ENCODE data around the gene DOCK6. TPM values are rescaled to one million over a fixed set of nuclear protein-coding genes. Genes with fewer than 3 reads are reported as not detected.

The DOCK6 gene
- total RNA-seq, 1 experiment from 2014 or later, result 33.0 TPM

DNA sequence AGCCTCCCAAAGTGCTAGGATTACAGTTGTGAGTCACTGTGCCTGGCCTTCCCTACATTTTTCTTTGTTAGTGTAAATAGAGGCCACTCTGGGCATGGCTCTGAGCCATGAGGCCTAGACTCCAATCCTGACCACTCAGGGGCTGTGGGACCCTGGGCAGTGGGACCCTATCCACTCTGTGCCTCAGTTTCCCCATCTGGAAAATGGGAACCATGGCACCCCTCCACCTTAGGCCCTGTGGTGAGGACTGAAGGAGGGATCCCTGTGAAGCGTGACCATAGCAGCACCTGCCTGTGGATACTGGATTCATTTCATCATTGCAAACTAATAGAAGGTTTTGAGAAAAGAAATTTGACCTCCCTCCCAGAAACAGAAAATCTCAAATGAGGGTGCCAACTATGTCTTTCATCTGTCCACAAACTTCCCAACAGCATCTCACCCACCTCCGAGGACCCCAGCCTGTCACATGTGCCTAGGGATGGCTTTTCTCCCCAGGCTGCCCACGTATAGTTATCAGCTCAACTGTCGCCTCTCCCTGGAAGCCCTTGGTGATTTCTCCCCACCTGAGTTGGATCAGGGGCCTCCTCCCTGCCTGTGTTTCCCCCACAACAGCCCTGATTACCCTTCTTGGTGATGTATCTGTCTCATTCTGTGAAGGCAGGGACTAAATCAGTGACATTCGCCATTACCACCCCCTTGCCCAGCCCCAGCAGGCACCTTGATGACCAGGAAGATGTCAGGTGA lies 17.3 kb downstream of the DOCK6 start:
- DNase-seq (ENCODE audit: low read depth), result no peak

DNA sequence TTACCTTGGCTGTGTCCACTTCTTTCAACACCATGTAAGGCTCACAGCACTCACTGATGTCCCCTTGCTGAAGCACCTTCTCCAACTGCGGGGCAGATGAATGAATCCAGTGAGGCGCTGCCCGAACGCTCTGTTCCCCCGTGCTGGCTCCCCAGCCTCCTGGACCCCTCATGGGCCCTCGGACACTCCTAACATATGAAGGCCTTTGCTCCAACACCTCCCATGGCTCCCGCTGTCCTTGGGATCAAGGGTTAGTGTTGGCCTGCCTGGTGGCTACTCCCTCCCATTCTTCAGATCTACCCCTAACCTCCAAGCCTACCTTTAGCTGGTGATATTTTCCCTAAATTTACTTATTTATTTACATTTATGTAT lies 18.5 kb downstream of the DOCK6 start:
- DNase-seq (ENCODE audit: low read depth), result no peak

DNA sequence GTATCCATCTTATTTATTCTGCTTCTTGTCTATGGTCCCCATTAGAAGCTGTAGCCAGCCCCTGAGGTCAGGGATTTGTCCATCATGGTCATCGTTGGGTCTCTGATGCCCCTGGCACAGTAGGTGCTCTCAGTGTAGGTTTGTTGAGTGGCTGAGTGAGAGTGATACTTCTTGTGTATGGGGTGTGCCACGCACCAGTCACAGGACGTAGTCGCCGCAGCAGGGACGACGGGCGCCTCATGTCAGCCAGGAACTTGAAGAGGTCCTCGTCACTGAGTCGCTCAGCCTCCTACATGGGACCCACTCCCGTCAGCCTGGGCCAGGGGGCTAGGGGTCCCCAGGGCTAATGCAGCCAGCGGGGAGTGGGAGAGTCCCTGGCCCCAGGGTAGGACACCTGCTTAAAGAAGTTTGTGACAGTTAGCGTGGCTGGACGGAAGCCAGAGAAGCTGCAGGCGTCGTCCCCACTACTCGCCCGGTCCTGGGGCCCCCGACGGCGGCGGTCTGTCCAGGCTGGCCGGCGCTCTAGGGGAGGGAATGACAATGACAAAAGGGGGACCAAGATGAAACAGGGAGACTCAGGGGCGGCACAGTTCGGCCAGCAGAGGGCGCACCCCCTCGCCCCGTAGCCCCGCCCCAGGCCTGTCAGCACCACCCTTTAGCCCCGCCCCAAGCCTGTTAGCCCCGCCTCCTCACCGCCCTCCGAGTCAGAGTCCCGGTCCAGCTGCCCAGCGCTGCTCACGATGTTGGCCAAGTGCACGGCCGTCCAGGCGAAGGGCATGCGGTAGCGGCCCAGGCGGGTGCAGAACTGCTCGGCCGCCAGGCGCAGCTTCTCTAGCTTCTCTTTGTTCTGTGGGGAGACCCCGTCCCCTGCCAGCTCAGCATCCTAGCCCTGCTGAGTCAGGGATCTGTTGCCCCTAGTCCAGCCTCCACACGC lies 19.2 kb downstream of the DOCK6 start:
- peak; percentile 68 for DNase-seq (ENCODE audit: low read depth)

DNA sequence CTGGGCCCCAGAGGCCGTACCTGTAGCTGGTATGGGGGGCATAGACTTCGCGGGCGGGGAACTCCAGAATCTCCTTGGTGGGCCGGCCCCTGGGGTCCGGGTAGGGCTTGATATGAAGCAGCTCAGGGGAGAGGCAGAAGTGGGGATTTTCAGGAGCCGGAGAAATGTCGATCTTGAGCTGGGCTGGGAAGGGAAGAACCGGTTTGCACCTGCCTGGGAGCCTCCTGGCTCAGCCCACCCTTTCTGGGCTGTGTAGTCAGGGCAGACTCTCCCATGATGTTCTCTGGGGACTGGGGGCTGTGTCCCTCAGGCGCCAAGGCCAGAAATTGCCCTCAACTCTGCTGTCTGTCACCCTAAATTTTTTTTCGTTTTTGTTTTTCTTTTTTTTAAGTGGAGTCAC lies 20.3 kb downstream of the DOCK6 start:
- no peak for DNase-seq (ENCODE audit: low read depth)

- DNase-seq (ENCODE audit: low read depth), result no peak
These were observed 22.3 kb downstream of the DOCK6 start for GRCh38 chr19:11240008-11240444.

- no peak for DNase-seq (ENCODE audit: low read depth)
These were observed 22.8 kb downstream of the DOCK6 start, which contains the start of gene ANGPTL8 for GRCh38 chr19:11239377-11240000. Gene ANGPTL8 (plus strand): TSS chr19:11239619. CDS start chr19:11239638, 19 bp downstream.

GRCh38 chr19:11238781-11239376 lies 23.4 kb downstream of the DOCK6 start:
- no peak for DNase-seq (ENCODE audit: low read depth)

DNA sequence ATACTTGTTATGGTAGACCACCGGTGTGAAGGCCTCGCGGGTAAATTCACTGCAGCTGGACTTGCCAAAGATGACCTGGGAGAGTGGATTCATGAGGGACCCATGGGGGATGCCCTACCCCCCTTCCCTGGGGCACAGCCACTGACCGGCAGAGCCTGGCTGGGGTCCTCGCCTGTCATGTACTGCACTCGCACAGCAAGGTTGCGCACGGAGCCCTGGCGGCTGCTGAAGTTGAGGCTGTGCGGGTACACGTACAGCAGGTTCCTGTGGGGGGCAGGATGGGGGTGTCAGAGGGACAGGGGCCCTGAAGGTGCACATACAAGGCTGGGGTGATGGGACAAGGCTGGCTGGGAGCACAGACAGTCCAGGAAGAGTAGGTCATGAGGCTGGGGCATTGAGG lies 24.3 kb downstream of the DOCK6 start:
- DNase-seq (ENCODE audit: low read depth), result no peak

DNA sequence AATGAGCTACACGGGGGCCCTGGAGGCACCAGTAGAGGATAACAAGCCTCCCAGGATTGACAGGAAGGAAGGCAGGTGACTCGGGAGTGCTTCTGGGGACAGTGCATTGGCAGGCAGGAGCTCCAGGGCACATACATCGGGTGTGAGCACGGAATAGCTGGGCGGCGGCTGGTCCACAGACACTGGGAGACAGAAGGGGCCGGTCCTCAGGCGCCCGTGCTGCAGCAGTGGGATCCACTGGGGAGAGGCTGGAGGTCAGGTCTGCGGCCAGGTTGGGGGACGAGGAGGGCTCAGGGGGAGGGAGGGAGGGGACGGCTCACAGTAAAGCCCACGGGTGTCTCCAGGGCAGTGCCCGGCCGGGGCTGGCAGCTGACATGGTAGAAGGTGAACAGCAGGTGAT lies 25.0 kb downstream of the DOCK6 start:
- no peak for DNase-seq (ENCODE audit: low read depth)

- DNase-seq (ENCODE audit: low read depth), result no peak
These were observed 25.7 kb downstream of the DOCK6 start for GRCh38 chr19:11236324-11237301.

GRCh38 chr19:11234486-11235075 lies 27.7 kb downstream of the DOCK6 start:
- DNase-seq (ENCODE audit: low read depth), result no peak

- DNase-seq (ENCODE audit: low read depth), result no peak
These were observed 29.3 kb downstream of the DOCK6 start for GRCh38 chr19:11233073-11233472.

DNA sequence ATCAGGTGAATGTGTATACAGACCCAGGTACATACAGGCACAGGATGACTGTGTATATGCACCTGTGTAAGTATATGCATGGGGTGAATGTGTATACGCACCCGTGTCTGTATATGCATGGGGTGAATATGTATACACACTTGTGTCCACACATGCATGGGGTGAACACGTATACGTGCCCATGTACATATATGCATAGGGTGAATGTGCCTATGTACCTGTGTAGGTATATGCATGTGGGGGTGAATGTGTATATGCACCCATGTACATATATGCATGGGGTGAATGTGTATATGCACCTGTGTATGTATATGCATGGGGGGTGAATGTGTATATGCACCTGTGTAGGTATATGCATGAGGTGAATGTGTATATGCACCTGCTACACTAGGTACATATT lies 29.8 kb downstream of the DOCK6 start:
- no peak for DNase-seq (ENCODE audit: low read depth)

DNA sequence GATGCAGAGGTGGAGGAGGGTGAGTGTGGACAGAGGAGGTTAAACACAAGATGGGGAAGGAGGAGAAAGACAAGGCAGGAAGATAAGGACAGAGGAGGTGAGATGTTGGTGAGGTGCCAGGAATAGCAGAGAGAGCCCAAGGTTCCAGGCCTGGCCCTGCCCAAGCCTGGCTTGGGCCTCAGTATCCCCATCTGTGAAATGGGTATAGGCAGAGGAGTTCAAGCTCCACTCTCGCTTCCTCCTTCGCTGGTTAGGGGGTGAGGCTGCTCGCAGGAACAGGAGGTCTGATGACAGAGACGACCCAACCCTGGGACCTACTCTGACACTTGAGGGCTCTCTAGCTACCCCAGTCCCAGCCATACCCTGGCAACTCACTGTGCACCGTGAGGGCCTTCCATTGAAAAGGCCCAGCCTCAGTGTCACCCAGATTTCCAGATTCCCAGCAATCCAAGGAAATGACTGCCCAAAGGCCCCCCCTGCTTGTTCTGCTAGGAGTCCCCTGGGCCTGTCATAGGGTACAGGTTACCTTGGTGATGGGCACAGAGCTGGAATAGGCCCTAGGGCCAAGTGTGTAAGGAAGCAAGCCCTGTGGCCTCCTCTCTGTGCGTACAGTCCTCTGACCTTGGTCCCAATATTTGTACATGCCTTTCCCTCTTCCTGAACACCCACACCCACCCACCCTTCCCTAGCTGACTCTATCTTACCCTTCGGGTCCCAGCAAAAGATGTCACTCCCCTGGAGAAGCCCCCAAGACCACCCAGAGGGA lies 31.5 kb downstream of the DOCK6 start:
- no peak for DNase-seq (ENCODE audit: low read depth)

- no peak for DNase-seq (ENCODE audit: low read depth)
These were observed 35.0 kb downstream of the DOCK6 start for GRCh38 chr19:11227195-11227886.

- DNase-seq (ENCODE audit: low read depth), result no peak
These were observed 35.6 kb downstream of the DOCK6 start for GRCh38 chr19:11226716-11227166.

- no peak for DNase-seq (ENCODE audit: low read depth)
These were observed 36.5 kb downstream of the DOCK6 start for GRCh38 chr19:11225815-11226214.

DNA sequence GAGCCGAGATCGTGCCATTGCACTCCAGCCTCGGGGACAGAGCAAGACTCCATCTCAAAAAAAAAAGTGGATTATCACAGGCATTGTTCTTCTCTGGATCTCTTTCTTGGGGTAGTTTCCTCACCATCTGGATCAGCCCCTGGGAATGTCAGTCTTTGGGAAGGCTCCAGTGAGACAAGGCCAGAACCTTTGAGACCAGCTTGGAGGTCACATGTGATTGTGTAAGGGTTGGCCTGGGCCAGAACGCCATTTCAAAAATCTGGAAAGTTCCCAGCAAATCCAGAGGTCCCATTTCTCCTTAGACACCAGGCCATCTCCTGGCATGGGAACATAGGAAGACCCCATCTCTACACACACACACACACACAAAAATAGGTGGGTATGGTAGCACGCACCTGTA lies 37.2 kb downstream of the DOCK6 start:
- DNase-seq (ENCODE audit: low read depth), result no peak

DNA sequence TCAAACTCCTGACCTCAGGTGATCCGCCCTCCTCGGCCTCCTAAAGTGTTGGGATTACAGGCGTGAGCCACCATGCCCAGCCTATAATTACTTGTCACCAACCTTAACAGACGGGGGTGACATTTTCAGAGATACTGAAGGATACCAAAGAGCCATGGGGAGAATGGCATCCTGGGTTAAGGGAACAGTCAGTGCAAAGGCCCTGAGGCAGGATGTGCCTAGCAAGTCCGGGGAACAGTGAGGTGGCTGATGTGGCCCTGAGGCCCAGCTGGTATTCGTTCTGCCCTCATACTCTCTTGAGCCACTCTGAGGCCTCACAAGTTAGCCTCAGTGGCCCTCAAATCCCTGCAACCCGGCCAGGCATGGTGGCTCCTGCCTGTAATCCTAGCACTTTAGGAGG lies 37.9 kb downstream of the DOCK6 start:
- DNase-seq (ENCODE audit: low read depth), result no peak
